Fibroblast of the aortic adventitia (primary cell): ENCODE data around the gene IL1RAPL1. TPM values are rescaled to one million over a fixed set of nuclear protein-coding genes. Genes with fewer than 3 reads are reported as not detected.

ENCODE experiments used
- DNase-seq: peaks from one replicate; pipeline ENCODE4 v3.0.0-alpha.2; 2010; ENCODE audit warnings: low read depth
- H3K4me3 ChIP-seq: 2 replicates; pipeline ENCODE4 v1.5.1; 2011; ENCODE audit warnings: low read depth, mild to moderate bottlenecking, control low read depth, low read length, moderate library complexity
- total RNA-seq: library from RNA; depleted of rRNA; stranded (reverse); fragments of >200 nt; gene quantifications from 2 replicates; pipeline ENCODE4 v1.2.3, GENCODE V29; 2012; ENCODE audit warnings: low replicate concordance
- TF ChIP-seq, protein P1 (sequence below): IDR thresholded peaks from 2 replicates; pipeline ENCODE4 v1.5.1; 2011; ENCODE audit warnings: mild to moderate bottlenecking, low read length, control low read depth, inconsistent platforms; ENCODE audit not compliant: insufficient read depth

IL1RAPL1 gene
- total RNA-seq, 1 donor = 7.1 TPM

- H3K4me3 ChIP-seq = no peak overlapping the region
- DNase-seq = no peak
- TF ChIP-seq, protein P1, sequence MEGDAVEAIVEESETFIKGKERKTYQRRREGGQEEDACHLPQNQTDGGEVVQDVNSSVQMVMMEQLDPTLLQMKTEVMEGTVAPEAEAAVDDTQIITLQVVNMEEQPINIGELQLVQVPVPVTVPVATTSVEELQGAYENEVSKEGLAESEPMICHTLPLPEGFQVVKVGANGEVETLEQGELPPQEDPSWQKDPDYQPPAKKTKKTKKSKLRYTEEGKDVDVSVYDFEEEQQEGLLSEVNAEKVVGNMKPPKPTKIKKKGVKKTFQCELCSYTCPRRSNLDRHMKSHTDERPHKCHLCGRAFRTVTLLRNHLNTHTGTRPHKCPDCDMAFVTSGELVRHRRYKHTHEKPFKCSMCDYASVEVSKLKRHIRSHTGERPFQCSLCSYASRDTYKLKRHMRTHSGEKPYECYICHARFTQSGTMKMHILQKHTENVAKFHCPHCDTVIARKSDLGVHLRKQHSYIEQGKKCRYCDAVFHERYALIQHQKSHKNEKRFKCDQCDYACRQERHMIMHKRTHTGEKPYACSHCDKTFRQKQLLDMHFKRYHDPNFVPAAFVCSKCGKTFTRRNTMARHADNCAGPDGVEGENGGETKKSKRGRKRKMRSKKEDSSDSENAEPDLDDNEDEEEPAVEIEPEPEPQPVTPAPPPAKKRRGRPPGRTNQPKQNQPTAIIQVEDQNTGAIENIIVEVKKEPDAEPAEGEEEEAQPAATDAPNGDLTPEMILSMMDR = no peak
Measured at GRCh38 chrX:28651186-28651585, 63.9 kb downstream of the IL1RAPL1 start.

DNA sequence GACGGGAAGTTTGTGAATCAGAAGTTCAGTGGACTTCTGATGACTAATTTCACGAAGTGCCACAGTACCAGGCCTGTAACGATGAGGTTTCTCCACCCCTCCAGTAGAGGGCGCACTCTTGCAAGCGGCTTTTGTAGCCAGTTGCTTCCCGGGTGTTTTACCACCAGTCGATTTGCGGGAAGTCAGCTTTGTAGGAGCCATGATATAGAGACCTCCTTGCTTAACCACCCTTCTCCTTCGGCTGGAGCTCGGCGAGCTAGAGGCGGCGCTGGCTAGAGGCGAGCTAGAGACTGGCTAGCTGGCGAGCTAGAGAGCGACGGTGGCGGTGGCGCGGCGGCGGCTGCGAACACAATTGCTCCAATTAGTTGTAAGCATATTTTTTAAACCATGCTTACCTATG, 72.0 kb downstream of the IL1RAPL1 start:
- TF ChIP-seq, protein P1 = no peak
- no peak overlapping the region for H3K4me3 ChIP-seq
- no peak for DNase-seq

GRCh38 chrX:28665778-28666177, 78.5 kb downstream of the IL1RAPL1 start:
- no peak for DNase-seq
- no peak overlapping the region for H3K4me3 ChIP-seq
- TF ChIP-seq, protein P1 = no peak

GRCh38 chrX:28668303-28668702, 81.1 kb downstream of the IL1RAPL1 start:
- TF ChIP-seq, protein P1 = no peak
- H3K4me3 ChIP-seq = no peak overlapping the region
- DNase-seq = no peak

DNA sequence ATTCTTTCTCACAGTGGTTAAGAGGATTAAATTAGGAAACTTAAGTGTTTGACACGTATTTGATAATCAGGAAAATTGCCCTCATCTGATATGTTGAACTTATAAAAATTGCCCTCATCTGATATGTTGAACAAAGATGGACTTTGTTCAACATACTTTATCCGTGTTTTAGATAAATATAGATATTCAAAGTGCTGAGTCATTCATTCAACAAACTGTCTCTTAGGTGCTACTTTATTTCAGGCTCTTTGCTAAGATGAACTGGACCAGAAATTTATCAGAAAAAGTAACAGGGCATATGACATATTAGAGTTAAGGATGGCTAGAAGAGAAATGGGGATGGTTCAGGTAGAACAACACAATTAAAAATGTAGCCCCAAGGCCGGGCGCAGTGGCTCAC, 81.7 kb downstream of the IL1RAPL1 start:
- DNase-seq = no peak
- no peak overlapping the region for H3K4me3 ChIP-seq
- TF ChIP-seq, protein P1 = no peak

DNA sequence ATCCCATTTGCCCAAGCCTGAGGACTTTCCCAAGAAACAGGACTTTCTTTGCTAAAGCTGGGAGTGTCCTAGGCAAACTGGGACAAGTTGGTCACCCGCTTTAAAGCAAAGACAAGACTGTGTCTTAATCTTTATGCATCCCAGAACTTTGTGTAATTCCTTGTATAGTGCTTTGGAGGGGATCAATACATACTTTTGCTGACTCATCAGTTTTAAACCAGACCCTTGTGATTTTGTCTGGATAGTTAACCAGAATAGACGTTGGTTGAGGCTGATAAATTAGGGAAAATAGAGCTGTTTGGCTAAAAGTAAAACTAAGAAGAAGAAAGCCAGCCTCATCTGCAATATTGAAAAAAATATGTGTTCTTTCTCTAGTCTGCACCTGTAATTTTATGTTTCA, 82.8 kb downstream of the IL1RAPL1 start:
- H3K4me3 ChIP-seq = no peak overlapping the region
- TF ChIP-seq, protein P1 = no peak
- no peak for DNase-seq

DNA sequence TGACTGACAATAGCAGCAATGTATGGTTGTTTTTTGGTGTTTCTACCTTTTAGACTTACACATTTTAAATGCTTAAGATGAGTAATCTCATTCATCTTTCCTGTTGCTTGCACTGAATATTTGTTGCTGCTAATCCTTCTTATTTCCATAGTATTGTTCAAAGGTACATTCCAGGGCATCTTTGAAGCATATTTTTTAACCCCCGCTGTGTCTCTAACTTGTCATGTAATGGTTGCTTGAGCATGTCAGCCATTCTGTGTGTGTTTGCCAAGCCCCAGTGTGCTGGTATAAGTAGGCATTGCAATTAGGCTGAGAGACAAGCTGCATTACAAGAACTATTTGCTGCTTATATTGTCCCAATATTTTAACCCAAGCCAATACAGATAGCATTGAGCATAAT, 87.9 kb downstream of the IL1RAPL1 start:
- no peak overlapping the region for H3K4me3 ChIP-seq
- DNase-seq = no peak
- TF ChIP-seq, protein P1 = no peak
